ENCODE results near the gene MEG3. TPM values are rescaled to one million over a fixed set of nuclear protein-coding genes. Genes with fewer than 3 reads are reported as not detected.

The MEG3 gene
- total and polyA plus RNA-seq, 2 of the 4 experiments (the other 2 are of a cell fraction): 31.5 to 556 TPM

DNA sequence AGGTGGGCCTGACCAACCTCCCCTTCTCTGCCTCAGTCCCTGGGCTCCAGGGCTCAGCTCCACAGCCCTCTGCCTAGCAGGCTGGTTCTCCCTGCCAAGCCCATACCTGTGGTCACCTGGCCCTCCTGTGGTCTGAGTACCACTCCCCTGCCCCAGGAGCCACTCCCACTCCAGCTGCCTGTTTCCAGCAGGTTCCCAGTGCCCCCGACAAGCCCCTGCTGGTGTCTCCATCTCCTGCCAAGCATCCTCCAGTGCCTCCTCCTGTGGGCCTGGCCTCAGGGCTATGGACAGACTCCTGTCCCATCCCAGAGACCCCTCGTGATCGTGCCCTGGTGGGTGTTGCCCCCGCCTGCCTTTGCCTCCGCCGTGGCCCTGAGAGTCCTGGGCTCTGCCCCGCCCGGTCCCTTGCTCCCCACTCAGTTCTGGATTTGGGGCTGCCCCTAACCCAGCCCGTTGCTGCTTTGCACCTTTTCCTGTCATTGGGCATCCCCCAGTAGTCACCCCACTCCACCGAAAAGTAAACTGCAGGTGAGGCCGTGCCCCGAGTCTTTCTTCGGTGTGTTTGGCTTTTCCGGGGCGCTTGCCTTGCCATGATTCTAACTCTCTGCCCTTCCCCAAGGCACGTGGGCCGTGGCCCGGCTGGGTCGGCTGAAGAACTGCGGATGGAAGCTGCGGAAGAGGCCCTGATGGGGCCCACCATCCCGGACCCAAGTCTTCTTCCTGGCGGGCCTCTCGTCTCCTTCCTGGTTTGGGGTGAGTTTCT lies 9.8 kb downstream of the MEG3 start (continued):
- TF ChIP-seq, protein P1, sequence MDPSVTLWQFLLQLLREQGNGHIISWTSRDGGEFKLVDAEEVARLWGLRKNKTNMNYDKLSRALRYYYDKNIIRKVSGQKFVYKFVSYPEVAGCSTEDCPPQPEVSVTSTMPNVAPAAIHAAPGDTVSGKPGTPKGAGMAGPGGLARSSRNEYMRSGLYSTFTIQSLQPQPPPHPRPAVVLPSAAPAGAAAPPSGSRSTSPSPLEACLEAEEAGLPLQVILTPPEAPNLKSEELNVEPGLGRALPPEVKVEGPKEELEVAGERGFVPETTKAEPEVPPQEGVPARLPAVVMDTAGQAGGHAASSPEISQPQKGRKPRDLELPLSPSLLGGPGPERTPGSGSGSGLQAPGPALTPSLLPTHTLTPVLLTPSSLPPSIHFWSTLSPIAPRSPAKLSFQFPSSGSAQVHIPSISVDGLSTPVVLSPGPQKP (IDR thresholded peaks at IDR 0.05; ENCODE audit: borderline replicate concordance, low read depth, low read length): no peak

DNA sequence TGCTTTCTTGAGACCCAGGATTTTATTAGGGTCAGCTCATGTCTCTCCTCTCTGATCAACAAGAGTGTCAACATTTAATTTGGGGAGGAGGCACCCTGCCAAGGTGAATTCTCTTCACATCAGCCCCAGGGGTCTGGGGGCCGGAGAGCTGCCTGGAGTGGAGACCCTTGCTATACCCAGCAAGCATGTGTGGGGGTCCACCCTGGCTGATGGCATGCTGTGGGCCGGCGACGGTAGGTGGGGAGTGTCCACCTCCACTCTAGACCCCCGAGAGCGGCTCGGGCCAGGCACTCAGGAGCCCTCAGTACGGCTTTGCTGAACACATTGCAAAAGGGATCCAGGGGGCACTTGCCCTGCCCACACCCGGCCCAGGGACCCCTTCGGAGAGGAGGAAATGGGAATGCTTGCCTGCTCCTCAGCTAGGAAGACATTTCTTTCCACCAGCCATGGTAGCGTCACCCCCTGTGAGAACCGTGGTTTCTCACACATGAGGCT lies 10.4 kb downstream of the MEG3 start:
- H2AFZ ChIP-seq (replicated peaks; ENCODE audit: low read length, poor library complexity): no peak overlapping the region
- H3K18ac ChIP-seq (ENCODE audit: low read depth, low read length): no peak overlapping the region
- no peak overlapping the region for H3K14ac ChIP-seq (replicated peaks; ENCODE audit: low read depth, low read length)
- H3K9me1 ChIP-seq (ENCODE audit: insufficient read depth, low read length): peaks cover 3% of the 10 kb centered on the region; the same call in 1 of the 2 replicates
- H3K27ac ChIP-seq (ENCODE audit: insufficient read depth, low read length): no peak overlapping the region
- no peak overlapping the region for H2BK20ac ChIP-seq (ENCODE audit: low read depth, low read length)
- H4K8ac ChIP-seq (ENCODE audit: low read depth in 2 of 2, low read length in 2 of 2): no peak overlapping the region
- H2BK15ac ChIP-seq (ENCODE audit: low read depth, low read length): no peak overlapping the region
- in situ Hi-C loops (cut with MboI; ENCODE audit: low sequenced_read_pairs): loop anchor here (10.0 kb wide), 1 partner anchor 432 kb away; no protein-coding TSS in a partner anchor
- peaks cover 98% of the 10 kb centered on the region for H4K20me1 ChIP-seq (ENCODE audit: insufficient read depth, low read length)
- no CpG with 5 or more reads among the region's 12 CpGs for WGBS, 2 experiments (ENCODE audit: extremely low coverage in 2 of 2, insufficient read length in 1 of 2)
- DNase-seq: no peak
- intact Hi-C loops (cut with micrococcal nuclease): no loop called here
- no peak overlapping the region for H3K56ac ChIP-seq (ENCODE audit: extremely low read depth, insufficient read depth, low read length)
- H3K36me3 ChIP-seq (ENCODE audit: control insufficient read depth, insufficient read depth, low read length): peaks cover 79% of the 10 kb centered on the region
- H3K4me1 ChIP-seq (ENCODE audit: control insufficient read depth, insufficient read depth, low read length): peaks cover 7% of the 10 kb centered on the region
- no peak overlapping the region for H3K4me2 ChIP-seq (ENCODE audit: low read depth, low read length)
- ChIA-PET CTCF (no interaction called here), POLR2A (ENCODE audit: unreplicated experiment) (no interaction called here)
- no peaks in the 10 kb centered on the region for H3K27me3 ChIP-seq (ENCODE audit: control insufficient read depth, insufficient read depth, low read length)
- H3K4ac ChIP-seq (ENCODE audit: low read depth, low read length): no peak overlapping the region
- ATAC-seq (ENCODE audit: low read depth): no peak
- peaks cover 7 to 53% of the 10 kb centered on the region in 2 experiments; a peak in 3 of 4 replicates for H3K79me1 ChIP-seq (ENCODE audit: low read depth in 1 of 2, low read length in 2 of 2)
- H2BK120ac ChIP-seq (ENCODE audit: low read depth, low read length): no peak overlapping the region
- H2AK5ac ChIP-seq (ENCODE audit: low read depth, low read length): no peak overlapping the region
- no peak overlapping the region for H4K91ac ChIP-seq (ENCODE audit: insufficient read depth, low read depth, low read length)
- no peak overlapping the region for H3K9ac ChIP-seq (ENCODE audit: low read depth, low read length)
- H2AK9ac ChIP-seq (replicated peaks; ENCODE audit: low read depth, low read length, poor library complexity): no peak overlapping the region
- H2BK5ac ChIP-seq (ENCODE audit: low read depth, low read length, poor library complexity, severe bottlenecking): no peak overlapping the region
- no peak overlapping the region for H3K4me3 ChIP-seq (ENCODE audit: insufficient read depth, low read depth, low read length)
- dilution Hi-C loops (cut with HindIII; ENCODE audit: low sequenced_read_pairs, unreplicated experiment): no loop called here
- no peaks in the 10 kb centered on the region for H3K9me3 ChIP-seq (ENCODE audit: control insufficient read depth, insufficient read depth, low read length)
- H3K23ac ChIP-seq (ENCODE audit: low read depth, low read length): no peak overlapping the region
- no TSS peak for BruUV-seq (replicated peaks)
- no peak overlapping the region for H4K5ac ChIP-seq (ENCODE audit: low read depth, low read length)
- TF ChIP-seq NFE2L2 (IDR thresholded peaks at IDR 0.05; ENCODE audit: low read depth, low read length) (no peak), RCOR1 (IDR thresholded peaks at IDR 0.05; ENCODE audit: insufficient replicate concordance, low read length) (no peak), POLR2A (IDR thresholded peaks at IDR 0.05; ENCODE audit: low read depth, low read length) (no peak; the same call in 1 of the 2 replicates), CHD1 (IDR thresholded peaks at IDR 0.05; ENCODE audit: low read depth, low read length) (no peak), MAFK (IDR thresholded peaks at IDR 0.05; ENCODE audit: low read depth, low read length) (no peak), SMC3 (IDR thresholded peaks at IDR 0.05; ENCODE audit: low read depth, low read length) (no peak), FOS (IDR thresholded peaks at IDR 0.05; ENCODE audit: low read depth, low read length) (no peak), BHLHE40 (IDR thresholded peaks at IDR 0.05; ENCODE audit: low read depth, low read length) (no peak), RFX5 (IDR thresholded peaks at IDR 0.05; ENCODE audit: low read depth, low read length) (no peak), MXI1 (IDR thresholded peaks at IDR 0.05; ENCODE audit: borderline replicate concordance, low read depth, low read length) (no peak)
- TF ChIP-seq, protein P2, sequence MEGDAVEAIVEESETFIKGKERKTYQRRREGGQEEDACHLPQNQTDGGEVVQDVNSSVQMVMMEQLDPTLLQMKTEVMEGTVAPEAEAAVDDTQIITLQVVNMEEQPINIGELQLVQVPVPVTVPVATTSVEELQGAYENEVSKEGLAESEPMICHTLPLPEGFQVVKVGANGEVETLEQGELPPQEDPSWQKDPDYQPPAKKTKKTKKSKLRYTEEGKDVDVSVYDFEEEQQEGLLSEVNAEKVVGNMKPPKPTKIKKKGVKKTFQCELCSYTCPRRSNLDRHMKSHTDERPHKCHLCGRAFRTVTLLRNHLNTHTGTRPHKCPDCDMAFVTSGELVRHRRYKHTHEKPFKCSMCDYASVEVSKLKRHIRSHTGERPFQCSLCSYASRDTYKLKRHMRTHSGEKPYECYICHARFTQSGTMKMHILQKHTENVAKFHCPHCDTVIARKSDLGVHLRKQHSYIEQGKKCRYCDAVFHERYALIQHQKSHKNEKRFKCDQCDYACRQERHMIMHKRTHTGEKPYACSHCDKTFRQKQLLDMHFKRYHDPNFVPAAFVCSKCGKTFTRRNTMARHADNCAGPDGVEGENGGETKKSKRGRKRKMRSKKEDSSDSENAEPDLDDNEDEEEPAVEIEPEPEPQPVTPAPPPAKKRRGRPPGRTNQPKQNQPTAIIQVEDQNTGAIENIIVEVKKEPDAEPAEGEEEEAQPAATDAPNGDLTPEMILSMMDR (conservative IDR thresholded peaks at IDR 0.05; ENCODE audit: low read depth, low read length): no peak
- TF ChIP-seq, protein P1 (IDR thresholded peaks at IDR 0.05; ENCODE audit: borderline replicate concordance, low read depth, low read length): no peak
